Subcutaneous adipose tissue (tissue), 4 donors: ENCODE measurements around the gene NHLRC4. TPM values are rescaled to one million over a fixed set of nuclear protein-coding genes. Genes with fewer than 3 reads are reported as not detected.

Experiments used
- CTCF ChIP-seq: fragments of 450-650 bp; IDR thresholded peaks from one replicate; pipeline ENCODE4 v1.5.1; 2016; ENCODE audit warnings: low read depth, mild to moderate bottlenecking, control low read depth, antibody characterized with exemption, moderate library complexity
- total RNA-seq, 4 donors: library from RNA; depleted of rRNA; stranded (reverse); fragments of >200 nt; gene quantifications; one replicate each; pipeline ENCODE4 v1.1.0, GENCODE V29; 2016

The NHLRC4 gene
- total RNA-seq, 4 donors from 2014 or later = 0.85 to 3.8 (median 2.0) TPM; not detected in 1

- TF ChIP-seq CTCF = no peak
Observed at GRCh38 chr16:590188-590814, 23.5 kb downstream of the NHLRC4 start.

- TF ChIP-seq CTCF = no peak
Observed at GRCh38 chr16:590815-591200, 24.0 kb downstream of the NHLRC4 start.

GRCh38 chr16:591231-591630 is 24.4 kb downstream of the NHLRC4 start:
- no peak for TF ChIP-seq CTCF

GRCh38 chr16:591892-592517 is 25.2 kb downstream of the NHLRC4 start:
- no peak for TF ChIP-seq CTCF

- TF ChIP-seq CTCF = no peak
Observed at GRCh38 chr16:592518-593306, 25.9 kb downstream of the NHLRC4 start.

GRCh38 chr16:593406-593805 is 26.6 kb downstream of the NHLRC4 start:
- no peak for TF ChIP-seq CTCF

GRCh38 chr16:593807-594206 is 27.0 kb downstream of the NHLRC4 start:
- no peak for TF ChIP-seq CTCF
